Measurements from ENCODE around the gene A3GALT2.

The A3GALT2 gene

GRCh38 chr1:33317354-33317753 is 3.5 kb downstream of the A3GALT2 start:
- no peaks in the 10 kb centered on the region for H3K79me2 ChIP-seq (ENCODE audit: insufficient read depth, low read length)
- no peaks in the 10 kb centered on the region for H3K4me1 ChIP-seq (ENCODE audit: insufficient read depth, low read length, severe bottlenecking)
- H3K9me3 ChIP-seq (ENCODE audit: low read length) = no peaks in the 10 kb centered on the region
- H2AFZ ChIP-seq (ENCODE audit: low read length) = no peak overlapping the region
- H3K9me2 ChIP-seq (ENCODE audit: low read depth, low read length) = no peaks in the 10 kb centered on the region
- TF ChIP-seq, protein P1, sequence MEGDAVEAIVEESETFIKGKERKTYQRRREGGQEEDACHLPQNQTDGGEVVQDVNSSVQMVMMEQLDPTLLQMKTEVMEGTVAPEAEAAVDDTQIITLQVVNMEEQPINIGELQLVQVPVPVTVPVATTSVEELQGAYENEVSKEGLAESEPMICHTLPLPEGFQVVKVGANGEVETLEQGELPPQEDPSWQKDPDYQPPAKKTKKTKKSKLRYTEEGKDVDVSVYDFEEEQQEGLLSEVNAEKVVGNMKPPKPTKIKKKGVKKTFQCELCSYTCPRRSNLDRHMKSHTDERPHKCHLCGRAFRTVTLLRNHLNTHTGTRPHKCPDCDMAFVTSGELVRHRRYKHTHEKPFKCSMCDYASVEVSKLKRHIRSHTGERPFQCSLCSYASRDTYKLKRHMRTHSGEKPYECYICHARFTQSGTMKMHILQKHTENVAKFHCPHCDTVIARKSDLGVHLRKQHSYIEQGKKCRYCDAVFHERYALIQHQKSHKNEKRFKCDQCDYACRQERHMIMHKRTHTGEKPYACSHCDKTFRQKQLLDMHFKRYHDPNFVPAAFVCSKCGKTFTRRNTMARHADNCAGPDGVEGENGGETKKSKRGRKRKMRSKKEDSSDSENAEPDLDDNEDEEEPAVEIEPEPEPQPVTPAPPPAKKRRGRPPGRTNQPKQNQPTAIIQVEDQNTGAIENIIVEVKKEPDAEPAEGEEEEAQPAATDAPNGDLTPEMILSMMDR (IDR thresholded peaks at IDR 0.05; ENCODE audit: low read length) = no peak
- no peak for TF ChIP-seq EZH2 (IDR thresholded peaks at IDR 0.05; ENCODE audit: borderline replicate concordance, low read length)
- no peak overlapping the region for H3K9ac ChIP-seq (ENCODE audit: low read length)
- H3K4me3 ChIP-seq (ENCODE audit: low read depth, low read length, poor library complexity, severe bottlenecking) = no peak overlapping the region
- no peaks in the 10 kb centered on the region for H3K27me3 ChIP-seq (ENCODE audit: insufficient read depth, low read length)
- H3K27ac ChIP-seq (ENCODE audit: low read depth, low read length, poor library complexity, severe bottlenecking) = no peak overlapping the region
- no peaks in the 10 kb centered on the region for H3F3A ChIP-seq (ENCODE audit: insufficient read depth, low read length)
- no peak overlapping the region for H3K4me2 ChIP-seq (ENCODE audit: low read length)
- H4K20me1 ChIP-seq (ENCODE audit: insufficient read depth, low read length) = no peaks in the 10 kb centered on the region
- no peaks in the 10 kb centered on the region for H3K36me3 ChIP-seq (ENCODE audit: insufficient read depth, low read length)

DNA sequence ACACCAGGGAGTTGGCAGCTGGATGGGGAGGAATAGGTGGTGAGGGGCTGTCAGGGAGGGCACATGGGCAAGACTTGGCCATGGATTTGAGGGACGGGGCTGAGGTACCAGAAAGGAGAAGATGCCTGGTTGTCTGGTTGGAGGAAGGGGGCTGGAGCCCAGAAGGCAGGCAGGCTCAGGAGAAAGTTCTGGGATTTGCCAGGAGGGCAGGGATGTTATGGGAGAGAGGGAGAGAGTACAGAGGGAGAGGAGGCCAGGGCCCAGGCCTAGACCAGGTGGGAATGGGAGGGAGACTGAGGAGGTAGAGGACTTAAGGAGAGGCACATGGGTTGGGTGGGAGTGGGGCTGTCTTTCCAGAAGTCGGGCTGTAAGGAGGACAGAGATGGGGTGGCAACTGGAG is 4.3 kb downstream of the A3GALT2 start:
- Histone ChIP-seq H3K4me2 (ENCODE audit: low read length) (no peak overlapping the region), H3K9me2 (ENCODE audit: low read depth, low read length) (no peaks in the 10 kb centered on the region), H3K27ac (ENCODE audit: low read depth, low read length, poor library complexity, severe bottlenecking) (no peak overlapping the region), H2AFZ (ENCODE audit: low read length) (no peak overlapping the region), H3K79me2 (ENCODE audit: insufficient read depth, low read length) (no peaks in the 10 kb centered on the region), H3K9ac (ENCODE audit: low read length) (no peak overlapping the region), H3F3A (ENCODE audit: insufficient read depth, low read length) (no peaks in the 10 kb centered on the region), H3K27me3 (ENCODE audit: insufficient read depth, low read length) (no peaks in the 10 kb centered on the region), H3K36me3 (ENCODE audit: insufficient read depth, low read length) (no peaks in the 10 kb centered on the region), H4K20me1 (ENCODE audit: insufficient read depth, low read length) (no peaks in the 10 kb centered on the region), H3K9me3 (ENCODE audit: low read length) (no peaks in the 10 kb centered on the region), H3K4me1 (ENCODE audit: insufficient read depth, low read length, severe bottlenecking) (no peaks in the 10 kb centered on the region), H3K4me3 (ENCODE audit: low read depth, low read length, poor library complexity, severe bottlenecking) (no peak overlapping the region)
- no peak for TF ChIP-seq EZH2 (IDR thresholded peaks at IDR 0.05; ENCODE audit: borderline replicate concordance, low read length)
- TF ChIP-seq, protein P1 (IDR thresholded peaks at IDR 0.05; ENCODE audit: low read length) = no peak

GRCh38 chr1:33314416-33314815 is 6.5 kb downstream of the A3GALT2 start:
- H3K79me2 ChIP-seq (ENCODE audit: insufficient read depth, low read length) = no peaks in the 10 kb centered on the region
- H3K9ac ChIP-seq (ENCODE audit: low read length) = no peak overlapping the region
- H3F3A ChIP-seq (ENCODE audit: insufficient read depth, low read length) = no peaks in the 10 kb centered on the region
- no peaks in the 10 kb centered on the region for H4K20me1 ChIP-seq (ENCODE audit: insufficient read depth, low read length)
- no peaks in the 10 kb centered on the region for H3K4me1 ChIP-seq (ENCODE audit: insufficient read depth, low read length, severe bottlenecking)
- no peak overlapping the region for H2AFZ ChIP-seq (ENCODE audit: low read length)
- H3K4me2 ChIP-seq (ENCODE audit: low read length) = no peak overlapping the region
- no peaks in the 10 kb centered on the region; the same call in 1 of the 2 replicates for H3K27me3 ChIP-seq (ENCODE audit: insufficient read depth, low read length)
- H3K36me3 ChIP-seq (ENCODE audit: insufficient read depth, low read length) = no peaks in the 10 kb centered on the region
- H3K9me3 ChIP-seq (ENCODE audit: low read length) = no peaks in the 10 kb centered on the region
- no peaks in the 10 kb centered on the region for H3K9me2 ChIP-seq (ENCODE audit: low read depth, low read length)
- TF ChIP-seq, protein P1 (IDR thresholded peaks at IDR 0.05; ENCODE audit: low read length) = no peak
- no peak for TF ChIP-seq EZH2 (IDR thresholded peaks at IDR 0.05; ENCODE audit: borderline replicate concordance, low read length)
- no peak overlapping the region for H3K4me3 ChIP-seq (ENCODE audit: low read depth, low read length, poor library complexity, severe bottlenecking)
- no peak overlapping the region for H3K27ac ChIP-seq (ENCODE audit: low read depth, low read length, poor library complexity, severe bottlenecking)

Data from OCI-LY1 (cell line).